Measurements from ENCODE around the gene C4orf50. TPM values are rescaled to one million over a fixed set of nuclear protein-coding genes. Genes with fewer than 3 reads are reported as not detected.

The C4orf50 gene
- total and polyA plus RNA-seq, 2 of the 8 experiments (the other 6 are each of a cell fraction or from before 2014, with no cell fraction given): 0.08 to 0.22 TPM

- DNase-seq (ENCODE audit: low read depth in 1 of 2, low spot score in 2 of 2): no peak
- no peak for TF ChIP-seq EGR1 (IDR thresholded peaks at IDR 0.05; ENCODE audit: borderline replicate concordance, low read depth, low read length)
- TF ChIP-seq POLR2A (IDR thresholded peaks at IDR 0.05; ENCODE audit: control extremely low read depth in 1 of 2, low read depth in 2 of 2, low read length in 2 of 2): no peak
- no peak for TF ChIP-seq POLR2AphosphoS5 (IDR thresholded peaks at IDR 0.05; ENCODE audit: low read depth, low read length)
- TF ChIP-seq CEBPB (IDR thresholded peaks at IDR 0.05; ENCODE audit: low read depth, low read length): no peak
- TF ChIP-seq RBBP5 (IDR thresholded peaks at IDR 0.05; ENCODE audit: borderline replicate concordance, low read depth, low read length): no peak
- TF ChIP-seq PHF8 (conservative IDR thresholded peaks at IDR 0.05; ENCODE audit: low read depth, low read length): no peak
- no peak for TF ChIP-seq USF2 (IDR thresholded peaks at IDR 0.05; ENCODE audit: low read length)
- TF ChIP-seq TEAD4 (IDR thresholded peaks at IDR 0.05; ENCODE audit: low read depth, low read length): no peak
- TF ChIP-seq TCF12 (IDR thresholded peaks at IDR 0.05; ENCODE audit: low read depth, low read length): no peak
These were observed 60.0 kb downstream of the C4orf50 start for GRCh38 chr4:5958199-5958735.

More at GRCh38 chr4:5958199-5958735, 60.0 kb downstream of the C4orf50 start:
- Histone ChIP-seq H4K5ac (ENCODE audit: insufficient read length, low read depth, low read length) (no peak overlapping the region), H2BK12ac (ENCODE audit: low read depth, low read length) (peak overlapping the region; percentile 81; the same call in 1 of the 2 replicates), H4K20me1 (replicated peaks in 1 of 2; ENCODE audit: control insufficient read depth in 1 of 2, insufficient read depth in 2 of 2, low read length in 2 of 2) (no peaks in the 10 kb centered on the region), H3K18ac (ENCODE audit: extremely low read depth, low read length) (no peak overlapping the region), H3K4ac (replicated peaks; ENCODE audit: insufficient read length, low read depth, low read length) (no peak overlapping the region), H3K9me3 (ENCODE audit: insufficient read depth in 2 of 2, low read depth in 1 of 2, low read length in 1 of 2) (no peaks in the 10 kb centered on the region), H3K27me3 (replicated peaks in 1 of 4; ENCODE audit: control insufficient read depth in 3 of 4, extremely low read depth in 1 of 4, insufficient read depth in 3 of 4, low read length in 3 of 4) (peaks cover 0 to 2% (median 0%) of the 10 kb centered on the region in 4 experiments; a peak in 2 of 7 replicates), H3K23ac (ENCODE audit: insufficient read length) (no peak overlapping the region), H3K23me2 (ENCODE audit: low read depth, low read length) (no peaks in the 10 kb centered on the region), H2AFZ (ENCODE audit: low read length) (no peak overlapping the region), H3K4me2 (ENCODE audit: insufficient read depth in 1 of 2, low read depth in 2 of 2, low read length in 2 of 2) (no peak overlapping the region), H3K56ac (replicated peaks; ENCODE audit: insufficient read length, low read depth, low read length) (no peak overlapping the region), H3K9ac (replicated peaks in 1 of 4; ENCODE audit: extremely low read depth in 1 of 4, low read depth in 3 of 4, low read length in 3 of 4) (no peak overlapping the region), H2BK5ac (ENCODE audit: low read depth, low read length) (no peak overlapping the region), H3K79me1 (ENCODE audit: low read depth, low read length) (no peaks in the 10 kb centered on the region), H2BK20ac (ENCODE audit: low read length) (no peak overlapping the region), H3K79me2 (ENCODE audit: control insufficient read depth in 1 of 2, insufficient read depth in 2 of 2, low read length in 2 of 2) (no peaks in the 10 kb centered on the region), H3K14ac (ENCODE audit: insufficient read length) (no peak overlapping the region), H2BK120ac (replicated peaks; ENCODE audit: low read depth, low read length) (no peak overlapping the region), H3K36me3 (ENCODE audit: control insufficient read depth in 2 of 4, insufficient read depth in 4 of 4, low read length in 3 of 4) (no peaks in the 10 kb centered on the region), H3K4me3 (ENCODE audit: extremely low read depth in 1 of 4, insufficient read depth in 2 of 4, low read depth in 3 of 4, low read length in 4 of 4) (no peak overlapping the region), H2BK15ac (ENCODE audit: low read length) (no peak overlapping the region), H4K91ac (replicated peaks; ENCODE audit: insufficient read length, low read length) (no peak overlapping the region), H3K4me1 (replicated peaks in 1 of 4; ENCODE audit: control insufficient read depth in 3 of 4, insufficient read depth in 4 of 4, low read length in 3 of 4) (peaks cover 3 to 22% (median 15%) of the 10 kb centered on the region in 4 experiments), H2AK5ac (ENCODE audit: low read depth, low read length) (no peak overlapping the region), H4K8ac (ENCODE audit: extremely low read depth, insufficient read depth, low read length) (no peak overlapping the region), H3K27ac (ENCODE audit: low read depth, low read length) (no peak overlapping the region)
- ChIA-PET POLR2A (ENCODE audit: partially characterized antibody) (no interaction called here), CTCF (ENCODE audit: partially characterized antibody) (interaction anchor here (0.9 to 1.7 kb wide), 3 partner anchors 14 to 136 kb away, joined by 3 read pairs; no protein-coding TSS in a partner anchor)
- WGBS, 2 experiments (ENCODE audit: extremely low coverage in 1 of 2, insufficient coverage in 1 of 2, insufficient read length in 1 of 2, insufficient replicate concordance in 2 of 2, low coverage in 1 of 2, low lambda C conversion rate in 2 of 2, missing lambda C conversion rate in 1 of 2): 92% methylated on average over 15 of the region's 15 CpGs; no CpG with 5 or more reads in 1 of the 2 experiments
- FAIRE-seq: no peak

All from H1 (cell line).